ENCODE results near the gene ZNF22. TPM values are rescaled to one million over a fixed set of nuclear protein-coding genes. Genes with fewer than 3 reads are reported as not detected.

Gene ZNF22
- total RNA-seq, 1 experiment from 2014 or later = 13.5 TPM

- ChIA-PET RAD21 (ENCODE audit: low non-redundant PET in 1 of 2, low total read pairs in 2 of 2, uncharacterized antibody in 2 of 2, unreplicated experiment in 2 of 2) (no interaction called here), POLR2A (interaction anchor here (0.7 kb wide), 1 partner anchor 120 kb away, joined by 3 read pairs; no protein-coding TSS in a partner anchor), CTCF (no interaction called here)
- Histone ChIP-seq H3K79me2 (ENCODE audit: insufficient read depth, low read length) (no peaks in the 10 kb centered on the region), H3K4me2 (ENCODE audit: low read length) (no peak overlapping the region), H3K27ac (ENCODE audit: low read depth, low read length) (no peak overlapping the region), H3K36me3 (ENCODE audit: control insufficient read depth in 1 of 2, insufficient read depth in 2 of 2, low read length in 2 of 2) (no peaks in the 10 kb centered on the region), H3K9me3 (ENCODE audit: control insufficient read depth in 1 of 2, insufficient read depth in 1 of 2, low read depth in 1 of 2, low read length in 2 of 2) (no peaks in the 10 kb centered on the region), H3K27me3 (ENCODE audit: insufficient read depth, low read length) (no peaks in the 10 kb centered on the region), H3K9me2 (ENCODE audit: insufficient read depth) (no peaks in the 10 kb centered on the region), H3K4me3 (replicated peaks in 1 of 2; ENCODE audit: low read depth in 1 of 2, low read length in 2 of 2) (no peak overlapping the region), H3K9ac (ENCODE audit: low read length) (no peak overlapping the region), H3K4me1 (ENCODE audit: control insufficient read depth in 1 of 2, insufficient read depth in 2 of 2, low read length in 2 of 2) (peaks cover 2 to 14% of the 10 kb centered on the region in 2 experiments; a peak in 3 of 4 replicates), H4K20me1 (ENCODE audit: insufficient read depth) (no peaks in the 10 kb centered on the region), H2AFZ (ENCODE audit: low read depth, low read length, poor library complexity, severe bottlenecking) (no peak overlapping the region)
- TF ChIP-seq CTCF (IDR thresholded peaks at IDR 0.05 in 2 of 3, conservative IDR thresholded peaks at IDR 0.05 in 1 of 3; ENCODE audit: borderline replicate concordance in 1 of 3, insufficient read depth in 1 of 3, low read depth in 2 of 3, low read length in 2 of 3) (no peak), CEBPB (IDR thresholded peaks at IDR 0.05; ENCODE audit: low read depth) (no peak), SIN3A (IDR thresholded peaks at IDR 0.05; ENCODE audit: low read depth) (no peak)
- intact Hi-C loops (cut with micrococcal nuclease) = no loop called here
- ATAC-seq (no peak), DNase-seq (ENCODE audit: low read depth, low spot score) (no peak)
- BruUV-seq (replicated peaks) = no TSS peak
Measured at GRCh38 chr10:44954962-44955361, 45.8 kb upstream of the ZNF22 start.

- no peaks in the 10 kb centered on the region for H3K9me2 ChIP-seq (ENCODE audit: insufficient read depth)
- ChIA-PET CTCF (no interaction called here), POLR2A (no interaction called here), RAD21 (ENCODE audit: low non-redundant PET in 1 of 2, low total read pairs in 2 of 2, uncharacterized antibody in 2 of 2, unreplicated experiment in 2 of 2) (no interaction called here)
- H3K9ac ChIP-seq (ENCODE audit: low read length) = no peak overlapping the region
- H3K79me2 ChIP-seq (ENCODE audit: insufficient read depth, low read length) = no peaks in the 10 kb centered on the region
- peaks cover 3 to 17% of the 10 kb centered on the region in 2 experiments; a peak in 3 of 4 replicates for H3K4me1 ChIP-seq (ENCODE audit: control insufficient read depth in 1 of 2, insufficient read depth in 2 of 2, low read length in 2 of 2)
- H2AFZ ChIP-seq (ENCODE audit: low read depth, low read length, poor library complexity, severe bottlenecking) = no peak overlapping the region
- BruUV-seq (replicated peaks) = no TSS peak
- H3K27me3 ChIP-seq (ENCODE audit: insufficient read depth, low read length) = no peaks in the 10 kb centered on the region
- H3K9me3 ChIP-seq (ENCODE audit: control insufficient read depth in 1 of 2, insufficient read depth in 1 of 2, low read depth in 1 of 2, low read length in 2 of 2) = no peaks in the 10 kb centered on the region
- intact Hi-C loops (cut with micrococcal nuclease) = no loop called here
- DNase-seq (ENCODE audit: low read depth, low spot score) (no peak), ATAC-seq (no peak)
- H3K27ac ChIP-seq (ENCODE audit: low read depth, low read length) = no peak overlapping the region
- H3K4me2 ChIP-seq (ENCODE audit: low read length) = no peak overlapping the region
- no peak for TF ChIP-seq YY1 (IDR thresholded peaks at IDR 0.05; ENCODE audit: extremely low read depth, insufficient replicate concordance, low read depth, low read length)
- TF ChIP-seq CTCF (IDR thresholded peaks at IDR 0.05 in 2 of 3, conservative IDR thresholded peaks at IDR 0.05 in 1 of 3; ENCODE audit: borderline replicate concordance in 1 of 3, insufficient read depth in 1 of 3, low read depth in 2 of 3, low read length in 2 of 3) = no peak
- no peak for TF ChIP-seq ZNF274 (IDR thresholded peaks at IDR 0.05; ENCODE audit: low read depth, low read length)
- TF ChIP-seq MAX (IDR thresholded peaks at IDR 0.05) = no peak
- no peak for TF ChIP-seq SIN3A (IDR thresholded peaks at IDR 0.05; ENCODE audit: low read depth)
- TF ChIP-seq ELF1 (IDR thresholded peaks at IDR 0.05; ENCODE audit: borderline replicate concordance, low read depth) = no peak
- no peak for TF ChIP-seq POLR2A (IDR thresholded peaks at IDR 0.05; ENCODE audit: borderline replicate concordance, extremely low read depth, insufficient read depth, insufficient read length)
- no peak for TF ChIP-seq EGR1 (IDR thresholded peaks at IDR 0.05; ENCODE audit: low read depth)
- TF ChIP-seq JUND (IDR thresholded peaks at IDR 0.05) = no peak
- no peaks in the 10 kb centered on the region for H4K20me1 ChIP-seq (ENCODE audit: insufficient read depth)
- H3K36me3 ChIP-seq (ENCODE audit: control insufficient read depth in 1 of 2, insufficient read depth in 2 of 2, low read length in 2 of 2) = no peaks in the 10 kb centered on the region
- no peak overlapping the region for H3K4me3 ChIP-seq (replicated peaks in 1 of 2; ENCODE audit: low read depth in 1 of 2, low read length in 2 of 2)
Measured at GRCh38 chr10:44955413-44956070, 45.2 kb upstream of the ZNF22 start.
